ENCODE results near the gene VTI1A. TPM values are rescaled to one million over a fixed set of nuclear protein-coding genes. Genes with fewer than 3 reads are reported as not detected.

Gene VTI1A
- total and polyA plus RNA-seq, 2 of the 8 experiments (the other 6 are each of a cell fraction or from before 2014, with no cell fraction given), result 6.0 to 20.0 TPM

DNA sequence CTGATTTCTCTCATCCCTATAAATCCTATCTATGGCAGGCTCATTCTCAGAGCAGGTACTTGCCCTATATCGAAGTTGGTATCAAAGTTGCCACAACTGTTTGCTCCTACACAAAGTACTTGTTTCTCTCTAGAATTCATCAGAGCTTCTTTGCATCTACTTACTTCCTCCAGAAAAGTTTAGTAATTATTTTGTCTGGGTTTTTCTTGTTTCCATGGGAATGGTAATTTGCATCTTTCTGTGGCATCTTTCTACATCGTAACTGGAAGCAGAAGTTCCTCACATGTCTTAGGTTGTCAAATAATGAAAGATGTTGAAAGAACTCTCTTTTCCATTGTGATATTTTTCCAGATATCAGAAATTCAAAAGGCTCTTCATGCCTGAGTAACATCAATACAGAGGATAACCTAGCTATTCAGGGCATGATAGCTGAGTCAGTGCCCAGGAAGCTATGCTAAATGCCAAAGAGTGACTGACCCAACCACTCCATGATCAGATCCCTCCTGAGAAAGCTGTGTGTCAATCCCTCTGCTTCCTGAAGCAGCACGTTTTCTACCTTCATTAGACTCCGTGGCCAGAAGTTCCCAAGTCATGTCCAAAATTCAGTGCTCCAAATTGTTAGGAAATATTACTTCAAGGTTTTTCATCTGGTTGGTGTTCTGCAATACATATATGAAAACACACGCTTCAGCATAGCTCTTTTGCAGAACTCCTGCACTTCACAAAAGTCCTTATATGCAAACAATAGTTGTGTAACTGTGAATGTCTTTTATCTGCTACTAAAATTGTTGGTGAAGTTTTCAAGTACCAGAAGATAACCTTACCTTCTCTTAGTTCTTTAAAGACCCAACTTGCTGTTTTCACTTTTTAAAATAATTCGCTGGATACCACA is 216.5 kb downstream of the VTI1A start:
- Histone ChIP-seq H2AFZ (ENCODE audit: low read length) (no peak overlapping the region), H2BK15ac (ENCODE audit: low read length) (no peak overlapping the region), H2BK5ac (ENCODE audit: low read depth, low read length) (no peak overlapping the region), H3K56ac (replicated peaks; ENCODE audit: insufficient read length, low read depth, low read length) (no peak overlapping the region), H4K91ac (replicated peaks; ENCODE audit: insufficient read length, low read length) (no peak overlapping the region), H2BK12ac (ENCODE audit: low read depth, low read length) (no peak overlapping the region), H3K14ac (ENCODE audit: insufficient read length) (no peak overlapping the region), H3K36me3 (ENCODE audit: control insufficient read depth in 2 of 4, insufficient read depth in 4 of 4, low read length in 3 of 4) (no peaks in the 10 kb centered on the region), H4K8ac (ENCODE audit: extremely low read depth, insufficient read depth, low read length) (no peak overlapping the region), H3K23ac (ENCODE audit: insufficient read length) (no peak overlapping the region), H3K4me2 (ENCODE audit: insufficient read depth in 1 of 2, low read depth in 2 of 2, low read length in 2 of 2) (no peak overlapping the region), H3K27me3 (replicated peaks in 1 of 4; ENCODE audit: control insufficient read depth in 3 of 4, extremely low read depth in 1 of 4, insufficient read depth in 3 of 4, low read length in 3 of 4) (no peaks in the 10 kb centered on the region), H3K79me2 (ENCODE audit: control insufficient read depth in 1 of 2, insufficient read depth in 2 of 2, low read length in 2 of 2) (no peaks in the 10 kb centered on the region), H3K4me1 (replicated peaks in 1 of 4; ENCODE audit: control insufficient read depth in 3 of 4, insufficient read depth in 4 of 4, low read length in 3 of 4) (0 out of 7 replicates have a peak, but pooled peaks cover 0 to 4% (median 0%) of the 10 kb centered on the region in 4 experiments), H3K18ac (ENCODE audit: extremely low read depth, low read length) (no peak overlapping the region), H2AK5ac (ENCODE audit: low read depth, low read length) (no peak overlapping the region), H3K27ac (ENCODE audit: low read depth, low read length) (no peak overlapping the region), H3K79me1 (ENCODE audit: low read depth, low read length) (no peaks in the 10 kb centered on the region), H3K23me2 (ENCODE audit: low read depth, low read length) (no peaks in the 10 kb centered on the region), H3K9ac (replicated peaks in 1 of 4; ENCODE audit: extremely low read depth in 1 of 4, low read depth in 3 of 4, low read length in 3 of 4) (no peak overlapping the region), H4K5ac (ENCODE audit: insufficient read length, low read depth, low read length) (no peak overlapping the region), H3K4me3 (ENCODE audit: extremely low read depth in 1 of 4, insufficient read depth in 2 of 4, low read depth in 3 of 4, low read length in 4 of 4) (no peak overlapping the region), H3K4ac (replicated peaks; ENCODE audit: insufficient read length, low read depth, low read length) (no peak overlapping the region), H4K20me1 (replicated peaks in 1 of 2; ENCODE audit: control insufficient read depth in 1 of 2, insufficient read depth in 2 of 2, low read length in 2 of 2) (no peaks in the 10 kb centered on the region), H3K9me3 (ENCODE audit: insufficient read depth in 2 of 2, low read depth in 1 of 2, low read length in 1 of 2) (no peaks in the 10 kb centered on the region), H2BK120ac (replicated peaks; ENCODE audit: low read depth, low read length) (no peak overlapping the region), H2BK20ac (ENCODE audit: low read length) (no peak overlapping the region)
- WGBS, 2 experiments (ENCODE audit: extremely low coverage in 1 of 2, insufficient coverage in 1 of 2, insufficient read length in 1 of 2, insufficient replicate concordance in 2 of 2, low coverage in 1 of 2, low lambda C conversion rate in 2 of 2, missing lambda C conversion rate in 1 of 2), result 91% methylated on average over 6 of the region's 6 CpGs; no CpG with 5 or more reads in 1 of the 2 experiments
- FAIRE-seq (no peak), DNase-seq (ENCODE audit: low read depth in 1 of 2, low spot score in 2 of 2) (no peak)
- POLR2A ChIA-PET (ENCODE audit: partially characterized antibody), result no interaction called here
- CTCF ChIA-PET (ENCODE audit: partially characterized antibody), result interaction anchor here (1.5 kb wide), 1 partner anchor 99 kb away, joined by 3 read pairs; no protein-coding TSS in a partner anchor
- no peak for TF ChIP-seq SP1 (IDR thresholded peaks at IDR 0.05; ENCODE audit: low read depth, low read length)
